HG03097 (cell line): ENCODE data around the gene COX19.
"Not testable (repeated sequence)": the region's sequence is repeated elsewhere in the genome, so short reads cannot be mapped to it uniquely, and the experiment has no call there.

ENCODE experiments used
- ATAC-seq: cut with Tn5 transposase; IDR thresholded peaks from one replicate; pipeline ENCODE4 v1.9.1; 2021; ENCODE audit not compliant: unreplicated experiment, low FRiP score

The COX19 gene

GRCh38 chr7:1011297-1012003 is 36.1 kb upstream of the COX19 start:
- no peak for ATAC-seq

- no peak for ATAC-seq
Measured at GRCh38 chr7:1010226-1010625, 34.9 kb upstream of the COX19 start.

DNA sequence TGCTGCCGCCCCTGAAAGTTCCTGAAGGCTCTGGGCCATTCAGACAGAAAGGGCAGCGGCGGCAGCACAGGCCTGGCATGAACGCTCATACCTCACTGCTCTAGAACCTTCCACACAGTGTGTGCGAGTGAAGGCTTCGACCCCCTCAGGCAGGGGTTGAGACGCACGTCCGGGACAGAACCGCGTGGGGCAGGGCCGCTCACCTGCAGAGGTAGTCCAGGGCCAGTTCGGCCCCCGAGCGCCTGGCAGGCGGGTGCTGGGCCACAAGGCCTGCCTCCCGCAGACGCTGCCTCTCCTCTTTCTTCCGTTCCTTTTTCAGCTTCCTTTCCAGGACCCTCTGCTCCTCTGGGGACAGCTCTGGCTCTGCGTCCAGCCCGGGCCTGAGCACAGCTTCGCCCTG is 34.4 kb upstream of the COX19 start:
- ATAC-seq = no peak

GRCh38 chr7:1008733-1009363 is 33.5 kb upstream of the COX19 start:
- no peak for ATAC-seq

GRCh38 chr7:1007901-1008300 is 32.6 kb upstream of the COX19 start:
- ATAC-seq = no peak

DNA sequence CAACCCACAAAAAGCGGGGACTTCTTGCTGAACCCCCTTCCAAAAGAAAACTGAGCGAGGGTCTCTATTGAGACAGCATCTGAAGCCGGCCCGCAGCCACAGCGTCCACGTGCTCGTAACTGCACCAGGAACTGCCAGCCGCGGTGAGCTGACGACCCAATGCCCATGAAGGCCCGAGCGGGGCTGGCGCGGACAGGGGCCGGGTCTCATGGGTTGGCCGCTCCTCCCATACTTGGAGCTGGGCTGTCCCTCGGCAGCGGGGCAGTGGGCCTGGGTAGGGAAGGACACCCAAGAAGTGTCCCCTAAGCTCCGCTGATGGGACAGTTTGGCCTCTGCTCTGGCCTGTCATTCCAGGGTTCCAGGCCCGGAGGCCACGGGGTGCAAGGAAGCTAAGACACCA is 30.0 kb upstream of the COX19 start:
- no peak for ATAC-seq

DNA sequence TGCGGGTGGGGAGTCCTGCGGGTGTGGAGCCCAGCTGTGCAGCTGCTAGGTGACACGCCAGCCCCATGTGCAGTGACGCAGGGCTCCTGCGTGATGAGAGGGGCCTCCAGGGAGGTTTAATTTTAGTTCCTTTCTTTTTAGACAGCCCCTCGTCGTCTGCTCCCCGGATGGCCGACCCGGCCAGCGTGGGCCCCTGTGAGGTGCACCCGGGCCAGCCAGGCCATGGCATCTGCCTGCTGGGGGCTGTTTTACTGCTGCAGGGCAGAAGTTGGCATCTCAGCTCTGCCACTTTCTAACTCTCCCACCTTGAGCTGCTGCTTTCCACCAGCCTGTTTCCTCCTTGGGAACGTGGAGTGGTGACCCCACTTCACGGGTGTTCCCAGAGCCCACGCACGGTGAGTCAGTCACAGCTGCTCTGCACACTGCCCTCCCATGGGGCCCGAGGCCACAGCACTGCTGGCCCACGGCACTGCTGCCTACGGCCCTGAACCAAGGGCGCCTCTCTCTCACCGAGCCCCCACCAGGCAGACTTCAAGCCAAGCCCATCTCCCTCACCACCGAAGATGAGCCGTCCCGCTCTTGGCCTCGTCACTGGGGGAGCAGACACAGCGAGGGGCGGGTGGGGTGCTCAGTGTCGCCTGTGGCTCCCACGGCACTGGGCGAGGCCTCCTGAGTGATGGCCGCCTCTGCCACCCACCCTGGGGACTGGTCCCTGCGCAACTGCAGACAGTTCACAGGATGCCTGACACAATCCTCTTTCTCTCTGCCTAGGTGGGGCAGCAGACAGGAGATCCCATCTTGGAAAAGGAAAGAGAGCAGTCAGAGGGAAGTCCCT is 28.9 kb upstream of the COX19 start:
- ATAC-seq = no peak

- ATAC-seq = not testable (repeated sequence)
Measured at GRCh38 chr7:1002445-1002844, 27.1 kb upstream of the COX19 start.

DNA sequence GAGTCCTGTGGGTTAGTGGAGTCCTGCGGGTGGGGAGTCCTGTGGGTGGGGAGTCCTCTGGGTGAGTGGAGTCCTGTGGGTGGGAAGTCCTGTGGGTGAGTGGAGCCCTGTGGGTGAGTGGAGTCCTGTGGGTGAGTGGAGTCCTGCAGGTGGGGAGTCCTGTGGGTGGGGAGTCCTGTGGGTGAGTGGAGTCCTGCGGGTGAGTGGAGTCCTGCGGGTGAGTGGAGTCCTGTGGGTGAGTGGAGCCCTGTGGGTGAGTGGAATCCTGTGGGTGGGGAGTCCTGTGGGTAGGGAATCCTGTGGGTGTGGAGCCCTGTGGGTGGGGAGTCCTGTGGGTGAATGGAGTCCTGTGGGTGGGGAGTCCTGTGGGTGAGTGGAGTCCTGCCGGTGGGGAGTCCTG is 26.7 kb upstream of the COX19 start:
- not testable (repeated sequence) for ATAC-seq

DNA sequence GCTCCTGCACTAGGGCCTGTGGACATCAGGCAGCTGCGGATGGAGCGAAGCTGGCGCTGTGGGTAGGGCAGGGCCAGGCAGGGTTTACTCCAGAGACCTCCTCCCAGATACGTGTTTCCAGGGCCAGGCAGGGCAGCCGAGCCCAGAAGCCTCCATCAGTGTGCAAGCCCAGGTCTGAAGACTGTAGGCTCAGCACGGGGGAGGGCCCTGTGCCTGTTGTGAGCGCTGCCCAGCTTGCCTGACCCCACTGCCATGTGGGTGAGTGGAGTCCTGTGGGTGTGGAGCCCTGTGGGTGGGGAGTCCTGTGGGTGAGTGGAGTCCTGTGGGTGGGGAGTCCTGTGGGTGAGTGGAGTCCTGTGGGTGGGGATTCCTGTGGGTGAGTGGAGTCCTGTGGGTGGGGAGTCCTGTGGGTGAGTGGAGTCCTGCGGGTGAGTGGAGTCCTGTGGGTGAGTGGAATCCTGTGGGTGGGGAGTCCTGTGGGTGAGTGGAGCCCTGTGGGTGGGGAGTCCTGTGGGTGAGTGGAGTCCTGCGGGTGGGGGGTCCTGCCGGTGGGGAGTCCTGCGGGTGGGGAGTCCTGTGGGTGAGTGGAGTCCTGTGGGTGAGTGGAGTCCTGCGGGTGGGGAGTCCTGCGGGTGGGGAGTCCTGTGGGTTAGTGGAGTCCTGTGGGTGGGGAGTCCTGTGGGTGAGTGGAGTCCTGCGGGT is 25.9 kb upstream of the COX19 start:
- not testable (repeated sequence) for ATAC-seq

- ATAC-seq = no peak
Measured at GRCh38 chr7:999941-1000935, 24.9 kb upstream of the COX19 start.

DNA sequence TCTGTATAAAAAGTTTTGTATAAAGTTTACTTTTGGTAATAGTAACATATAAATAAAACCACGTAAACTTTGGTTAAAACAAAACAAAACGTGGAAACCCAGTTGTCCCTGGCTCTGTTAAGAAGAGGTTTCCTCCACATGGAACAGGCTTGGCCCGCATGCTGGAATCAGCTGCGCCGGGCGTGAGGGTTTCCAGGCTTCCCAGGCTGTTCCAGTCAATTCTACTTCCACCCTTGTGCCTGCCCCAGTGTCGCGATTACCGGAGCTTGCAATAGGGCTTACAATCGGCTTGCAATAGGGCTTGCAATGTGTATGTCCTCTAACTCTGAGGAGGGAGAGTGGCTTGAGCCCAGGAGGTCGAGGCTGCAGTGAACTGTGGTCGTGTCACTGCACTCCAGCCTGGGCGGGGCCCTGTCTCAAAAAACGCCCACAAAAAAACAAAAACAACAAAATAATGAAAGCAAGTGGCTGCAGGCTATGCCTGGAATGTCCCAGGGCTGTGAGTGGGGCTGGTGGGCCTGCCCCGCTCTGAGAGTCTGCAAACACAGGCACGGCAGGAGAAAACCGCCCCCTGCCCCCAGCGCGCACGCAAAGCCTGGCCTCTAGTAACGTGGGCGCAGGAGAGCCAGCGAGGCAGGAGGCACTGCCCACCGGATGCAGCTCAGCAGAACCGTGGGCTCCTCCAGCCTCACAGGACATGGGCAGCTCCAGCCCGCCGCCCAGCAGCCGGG is 24.0 kb upstream of the COX19 start:
- ATAC-seq = no peak

- ATAC-seq = no peak
Measured at GRCh38 chr7:997404-998395, 22.4 kb upstream of the COX19 start.

DNA sequence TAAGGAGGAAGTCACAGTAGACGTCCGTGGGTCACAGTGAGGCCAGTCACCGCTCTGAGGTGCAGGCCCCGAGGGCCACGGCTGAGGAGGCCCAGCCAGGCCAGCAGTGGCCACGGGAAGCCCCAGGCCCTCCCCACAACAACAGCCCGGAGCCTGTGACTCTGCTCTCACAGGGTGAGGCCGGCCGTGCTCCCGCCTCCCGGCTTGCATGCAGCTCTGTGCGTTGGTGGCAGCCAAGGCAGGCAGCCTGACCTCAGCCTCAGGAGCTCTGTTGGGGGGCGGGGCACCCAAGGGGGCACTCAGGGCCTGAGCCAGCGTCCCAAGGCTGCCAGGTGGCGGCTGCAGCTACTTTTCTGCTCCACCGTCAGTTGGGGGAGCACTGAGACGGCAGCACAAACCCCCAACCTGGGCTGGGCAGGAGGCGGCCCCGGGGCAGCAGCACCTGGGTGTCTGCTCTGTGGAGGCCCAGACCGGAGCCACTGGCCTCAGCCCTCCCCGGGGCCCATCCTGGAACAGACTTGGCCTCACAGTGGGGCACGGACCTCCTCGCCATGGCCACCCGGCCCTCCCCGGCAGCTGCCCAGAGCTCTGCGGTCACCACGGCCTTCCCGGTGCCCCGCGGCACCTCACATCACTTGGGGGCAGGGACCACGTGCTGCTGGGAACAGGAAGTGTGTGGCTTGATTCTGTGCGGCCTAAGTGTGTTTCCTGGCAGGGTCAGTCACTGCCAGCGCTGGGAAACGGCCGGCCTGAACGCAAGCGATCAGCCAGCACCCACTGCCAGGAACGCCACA is 20.9 kb upstream of the COX19 start:
- ATAC-seq = no peak

DNA sequence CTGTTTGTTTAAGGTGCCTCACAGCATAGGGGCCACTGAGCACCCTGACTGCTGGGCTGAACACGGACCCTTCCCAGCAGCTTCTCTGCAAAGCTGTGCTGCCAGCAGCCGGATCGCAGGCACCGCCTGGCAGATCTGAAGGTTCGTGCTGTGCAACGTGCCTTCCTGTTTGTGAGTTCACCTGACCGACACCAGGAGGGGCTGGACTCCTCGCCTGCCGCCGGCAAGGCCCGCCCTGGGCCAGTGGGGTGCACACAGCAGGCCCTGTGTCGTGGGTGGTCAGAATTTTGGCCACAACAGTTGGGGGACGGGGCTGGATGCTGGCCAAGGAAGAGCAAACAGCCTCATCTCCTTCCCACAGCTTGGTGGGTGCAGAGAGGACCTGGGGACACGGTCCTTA is 20.2 kb upstream of the COX19 start:
- ATAC-seq = no peak

GRCh38 chr7:994592-995308 is 19.4 kb upstream of the COX19 start:
- no peak for ATAC-seq
